H1 (cell line): Measurements from ENCODE around the gene SEMA7A. TPM values are rescaled to one million over a fixed set of nuclear protein-coding genes. Genes with fewer than 3 reads are reported as not detected.

Source experiments
- ATF3 ChIP-seq: IDR thresholded peaks from 2 replicates; pipeline ENCODE4 v1.6.1; 2011; ENCODE audit warnings: low read depth, mild to moderate bottlenecking, low read length; ENCODE audit not compliant: insufficient read depth
- CBX5 ChIP-seq: fragments of 300-800, 300-1000 bp; sonication (generic); IDR thresholded peaks from 2 replicates; pipeline ENCODE4 v1.7.1; 2016; ENCODE audit warnings: antibody characterized with exemption, low read length, low read depth
- CTBP2 ChIP-seq: IDR thresholded peaks from 2 replicates; pipeline ENCODE4 v1.7.0; 2011; ENCODE audit warnings: borderline replicate concordance, mild to moderate bottlenecking, moderate library complexity, mixed read lengths, low read length; ENCODE audit not compliant: insufficient read depth, insufficient read length
- EGR1 ChIP-seq: IDR thresholded peaks from 2 replicates; pipeline ENCODE4 v1.6.1; 2011; ENCODE audit warnings: low read depth, low read length, borderline replicate concordance
- HDAC2 ChIP-seq, 2 experiments: fragments of 300-600 bp in 1 of 2; sonication (generic) in 1 of 2; IDR thresholded peaks; 2 replicates each; pipeline ENCODE4 v1.6.1; 2011 to 2012; ENCODE audit warnings: low read depth in 2 of 2, low read length in 2 of 2, mild to moderate bottlenecking in 2 of 2, moderate library complexity in 2 of 2, borderline replicate concordance in 1 of 2, inconsistent platforms in 1 of 2
- HDAC6 ChIP-seq: IDR thresholded peaks from one replicate; pipeline ENCODE4 v1.7.1; 2012; ENCODE audit warnings: low read depth, mild to moderate bottlenecking, inconsistent platforms, low read length, moderate library complexity
- MAFK ChIP-seq: IDR thresholded peaks from 2 replicates; pipeline ENCODE4 v1.6.1; 2012; ENCODE audit warnings: low read depth, mild to moderate bottlenecking, improper control_type of control experiment, low read length
- NANOG ChIP-seq: IDR thresholded peaks from 2 replicates; pipeline ENCODE4 v1.6.1; 2011; ENCODE audit warnings: low read length, low read depth, mild to moderate bottlenecking, inconsistent platforms; ENCODE audit not compliant: insufficient read depth, poor library complexity, severe bottlenecking
- NRF1 ChIP-seq: IDR thresholded peaks from 2 replicates; pipeline ENCODE4 v1.6.1; 2011; ENCODE audit warnings: mild to moderate bottlenecking, low read depth, low read length, improper control_type of control experiment
- RXRA ChIP-seq: IDR thresholded peaks from 2 replicates; pipeline ENCODE4 v1.6.1; 2011; ENCODE audit warnings: low read depth, mild to moderate bottlenecking, low read length, moderate library complexity; ENCODE audit not compliant: insufficient read depth
- polyA plus RNA-seq, 7 experiments: library from polyadenylated mRNA; depleted of rRNA in 3 of 7; stranded (reverse) in 5 of 7; unstranded in 2 of 7; fragments of >200 nt in 5 of 7; fragments of 200-250 nt in 2 of 7; gene quantifications; 1 replicate in 5 of 7; 2 replicates in 1 of 7; 4 replicates in 1 of 7; pipeline versions ENCODE4 v1.2.1 to v1.2.3, GENCODE V29; 2011 to 2013; ENCODE audit warnings: missing spikeins in 2 of 7, mixed read lengths in 2 of 7
- total RNA-seq: library from RNA; stranded (reverse); fragmentation: NEBNext Ultra II Directional; extraction: Animal tissue kit (Norgen Biotek cat#: 25700); gene quantifications from 2 replicates; pipeline ENCODE4 v1.2.1, GENCODE V29; 2021
- TF ChIP-seq, protein P1 (sequence below): fragments of 300-600 bp; sonication (generic); IDR thresholded peaks from 2 replicates; pipeline ENCODE4 v1.7.1; 2012; ENCODE audit warnings: low read length, moderate library complexity, mild to moderate bottlenecking, inconsistent platforms; ENCODE audit not compliant: insufficient replicate concordance

Gene SEMA7A
- total and polyA plus RNA-seq, 2 of the 8 experiments (the other 6 are each of a cell fraction or from before 2014, with no cell fraction given): 10.7 to 15.0 TPM

DNA sequence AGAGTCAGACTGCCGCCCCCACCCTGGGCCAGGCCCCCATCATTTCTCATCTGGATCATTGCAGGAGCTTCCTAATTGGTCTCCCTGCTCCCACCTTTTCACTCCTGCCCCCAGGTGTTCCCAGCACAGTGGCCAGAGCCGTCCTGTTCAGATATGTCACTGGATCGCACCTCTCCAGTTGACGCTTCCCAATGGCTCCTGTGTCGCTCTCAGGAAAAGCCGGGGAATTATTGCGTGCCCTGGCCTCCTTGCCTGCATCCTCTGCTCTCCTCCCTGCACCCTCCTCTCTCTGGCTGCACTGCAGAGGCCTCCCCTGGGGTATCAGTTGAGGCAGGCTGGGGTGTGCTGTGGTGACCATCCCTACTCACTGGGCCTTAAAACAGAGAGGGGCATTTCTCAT, 40.9 kb downstream of the SEMA7A start (continued):
- TF ChIP-seq, protein P1, sequence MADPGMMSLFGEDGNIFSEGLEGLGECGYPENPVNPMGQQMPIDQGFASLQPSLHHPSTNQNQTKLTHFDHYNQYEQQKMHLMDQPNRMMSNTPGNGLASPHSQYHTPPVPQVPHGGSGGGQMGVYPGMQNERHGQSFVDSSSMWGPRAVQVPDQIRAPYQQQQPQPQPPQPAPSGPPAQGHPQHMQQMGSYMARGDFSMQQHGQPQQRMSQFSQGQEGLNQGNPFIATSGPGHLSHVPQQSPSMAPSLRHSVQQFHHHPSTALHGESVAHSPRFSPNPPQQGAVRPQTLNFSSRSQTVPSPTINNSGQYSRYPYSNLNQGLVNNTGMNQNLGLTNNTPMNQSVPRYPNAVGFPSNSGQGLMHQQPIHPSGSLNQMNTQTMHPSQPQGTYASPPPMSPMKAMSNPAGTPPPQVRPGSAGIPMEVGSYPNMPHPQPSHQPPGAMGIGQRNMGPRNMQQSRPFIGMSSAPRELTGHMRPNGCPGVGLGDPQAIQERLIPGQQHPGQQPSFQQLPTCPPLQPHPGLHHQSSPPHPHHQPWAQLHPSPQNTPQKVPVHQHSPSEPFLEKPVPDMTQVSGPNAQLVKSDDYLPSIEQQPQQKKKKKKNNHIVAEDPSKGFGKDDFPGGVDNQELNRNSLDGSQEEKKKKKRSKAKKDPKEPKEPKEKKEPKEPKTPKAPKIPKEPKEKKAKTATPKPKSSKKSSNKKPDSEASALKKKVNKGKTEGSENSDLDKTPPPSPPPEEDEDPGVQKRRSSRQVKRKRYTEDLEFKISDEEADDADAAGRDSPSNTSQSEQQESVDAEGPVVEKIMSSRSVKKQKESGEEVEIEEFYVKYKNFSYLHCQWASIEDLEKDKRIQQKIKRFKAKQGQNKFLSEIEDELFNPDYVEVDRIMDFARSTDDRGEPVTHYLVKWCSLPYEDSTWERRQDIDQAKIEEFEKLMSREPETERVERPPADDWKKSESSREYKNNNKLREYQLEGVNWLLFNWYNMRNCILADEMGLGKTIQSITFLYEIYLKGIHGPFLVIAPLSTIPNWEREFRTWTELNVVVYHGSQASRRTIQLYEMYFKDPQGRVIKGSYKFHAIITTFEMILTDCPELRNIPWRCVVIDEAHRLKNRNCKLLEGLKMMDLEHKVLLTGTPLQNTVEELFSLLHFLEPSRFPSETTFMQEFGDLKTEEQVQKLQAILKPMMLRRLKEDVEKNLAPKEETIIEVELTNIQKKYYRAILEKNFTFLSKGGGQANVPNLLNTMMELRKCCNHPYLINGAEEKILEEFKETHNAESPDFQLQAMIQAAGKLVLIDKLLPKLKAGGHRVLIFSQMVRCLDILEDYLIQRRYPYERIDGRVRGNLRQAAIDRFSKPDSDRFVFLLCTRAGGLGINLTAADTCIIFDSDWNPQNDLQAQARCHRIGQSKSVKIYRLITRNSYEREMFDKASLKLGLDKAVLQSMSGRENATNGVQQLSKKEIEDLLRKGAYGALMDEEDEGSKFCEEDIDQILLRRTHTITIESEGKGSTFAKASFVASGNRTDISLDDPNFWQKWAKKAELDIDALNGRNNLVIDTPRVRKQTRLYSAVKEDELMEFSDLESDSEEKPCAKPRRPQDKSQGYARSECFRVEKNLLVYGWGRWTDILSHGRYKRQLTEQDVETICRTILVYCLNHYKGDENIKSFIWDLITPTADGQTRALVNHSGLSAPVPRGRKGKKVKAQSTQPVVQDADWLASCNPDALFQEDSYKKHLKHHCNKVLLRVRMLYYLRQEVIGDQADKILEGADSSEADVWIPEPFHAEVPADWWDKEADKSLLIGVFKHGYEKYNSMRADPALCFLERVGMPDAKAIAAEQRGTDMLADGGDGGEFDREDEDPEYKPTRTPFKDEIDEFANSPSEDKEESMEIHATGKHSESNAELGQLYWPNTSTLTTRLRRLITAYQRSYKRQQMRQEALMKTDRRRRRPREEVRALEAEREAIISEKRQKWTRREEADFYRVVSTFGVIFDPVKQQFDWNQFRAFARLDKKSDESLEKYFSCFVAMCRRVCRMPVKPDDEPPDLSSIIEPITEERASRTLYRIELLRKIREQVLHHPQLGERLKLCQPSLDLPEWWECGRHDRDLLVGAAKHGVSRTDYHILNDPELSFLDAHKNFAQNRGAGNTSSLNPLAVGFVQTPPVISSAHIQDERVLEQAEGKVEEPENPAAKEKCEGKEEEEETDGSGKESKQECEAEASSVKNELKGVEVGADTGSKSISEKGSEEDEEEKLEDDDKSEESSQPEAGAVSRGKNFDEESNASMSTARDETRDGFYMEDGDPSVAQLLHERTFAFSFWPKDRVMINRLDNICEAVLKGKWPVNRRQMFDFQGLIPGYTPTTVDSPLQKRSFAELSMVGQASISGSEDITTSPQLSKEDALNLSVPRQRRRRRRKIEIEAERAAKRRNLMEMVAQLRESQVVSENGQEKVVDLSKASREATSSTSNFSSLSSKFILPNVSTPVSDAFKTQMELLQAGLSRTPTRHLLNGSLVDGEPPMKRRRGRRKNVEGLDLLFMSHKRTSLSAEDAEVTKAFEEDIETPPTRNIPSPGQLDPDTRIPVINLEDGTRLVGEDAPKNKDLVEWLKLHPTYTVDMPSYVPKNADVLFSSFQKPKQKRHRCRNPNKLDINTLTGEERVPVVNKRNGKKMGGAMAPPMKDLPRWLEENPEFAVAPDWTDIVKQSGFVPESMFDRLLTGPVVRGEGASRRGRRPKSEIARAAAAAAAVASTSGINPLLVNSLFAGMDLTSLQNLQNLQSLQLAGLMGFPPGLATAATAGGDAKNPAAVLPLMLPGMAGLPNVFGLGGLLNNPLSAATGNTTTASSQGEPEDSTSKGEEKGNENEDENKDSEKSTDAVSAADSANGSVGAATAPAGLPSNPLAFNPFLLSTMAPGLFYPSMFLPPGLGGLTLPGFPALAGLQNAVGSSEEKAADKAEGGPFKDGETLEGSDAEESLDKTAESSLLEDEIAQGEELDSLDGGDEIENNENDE: no peak
- TF ChIP-seq EGR1 (no peak), RXRA (no peak), ATF3 (no peak), MAFK (no peak), NRF1 (no peak), CBX5 (no peak), CTBP2 (no peak), HDAC2 (IDR thresholded peaks at IDR 0.05; ENCODE audit: borderline replicate concordance in 1 of 2, low read depth in 2 of 2, low read length in 2 of 2) (no peak), NANOG (no peak), HDAC6 (no peak)
